Measurements from ENCODE around the gene KRT35. TPM values are rescaled to one million over a fixed set of nuclear protein-coding genes. Genes with fewer than 3 reads are reported as not detected.

KRT35 gene
- total and polyA plus RNA-seq, 2 of the 13 experiments (the other 11 are each of a cell fraction or from before 2014, with no cell fraction given), result not detected

GRCh38 chr17:41530062-41531048, 49.4 kb upstream of the KRT35 start (continued):
- TF ChIP-seq KLF11 (CRISPR knock-in tag; IDR thresholded peaks at IDR 0.05) (no peak), SP140L (CRISPR knock-in tag; IDR thresholded peaks at IDR 0.05; ENCODE audit: borderline replicate concordance) (no peak), EP300 (IDR thresholded peaks at IDR 0.05; ENCODE audit: low read depth in 2 of 2, low read length in 2 of 2) (peak in 1 of 2 experiments; percentile 35; a peak in 1 of 4 replicates), EP300 (CRISPR knock-in tag; IDR thresholded peaks at IDR 0.05; ENCODE audit: borderline replicate concordance) (no peak), ZBTB42 (CRISPR knock-in tag; IDR thresholded peaks at IDR 0.05) (no peak), HNF4G (IDR thresholded peaks at IDR 0.05; ENCODE audit: borderline replicate concordance, low read depth, low read length) (no peak), HNF4G (CRISPR knock-in tag; IDR thresholded peaks at IDR 0.05; ENCODE audit: borderline replicate concordance, low read depth) (no peak), ZNF180 (CRISPR knock-in tag; IDR thresholded peaks at IDR 0.05; ENCODE audit: borderline replicate concordance, low read depth) (no peak), GPN1 (CRISPR knock-in tag; IDR thresholded peaks at IDR 0.05; ENCODE audit: borderline replicate concordance) (no peak), FOXC1 (CRISPR knock-in tag; IDR thresholded peaks at IDR 0.05; ENCODE audit: borderline replicate concordance) (no peak), BRCA1 (CRISPR knock-in tag; IDR thresholded peaks at IDR 0.05) (no peak), ZBTB38 (CRISPR knock-in tag; IDR thresholded peaks at IDR 0.05) (no peak), CCDC6 (CRISPR knock-in tag; IDR thresholded peaks at IDR 0.05) (no peak), DMAP1 (CRISPR knock-in tag; IDR thresholded peaks at IDR 0.05) (no peak), ZNF660 (CRISPR knock-in tag; IDR thresholded peaks at IDR 0.05; ENCODE audit: borderline replicate concordance, low read depth) (no peak), ZNF354B (CRISPR knock-in tag; IDR thresholded peaks at IDR 0.05) (no peak), ATRX (CRISPR knock-in tag; IDR thresholded peaks at IDR 0.05; ENCODE audit: borderline replicate concordance) (no peak), PHF21A (CRISPR knock-in tag; IDR thresholded peaks at IDR 0.05) (no peak; the same call in 1 of the 2 replicates), ZNF589 (CRISPR knock-in tag; conservative IDR thresholded peaks at IDR 0.05) (no peak), PRDM10 (CRISPR knock-in tag; IDR thresholded peaks at IDR 0.05; ENCODE audit: low read depth) (no peak), SPEN (CRISPR knock-in tag; IDR thresholded peaks at IDR 0.05; ENCODE audit: low read depth) (no peak), TCF7L2 (IDR thresholded peaks at IDR 0.05; ENCODE audit: low read depth, low read length) (no peak), DPF2 (CRISPR knock-in tag; IDR thresholded peaks at IDR 0.05; ENCODE audit: borderline replicate concordance, low read depth) (no peak), GTF2F1 (IDR thresholded peaks at IDR 0.05; ENCODE audit: low read length) (no peak), ZNF878 (CRISPR knock-in tag; IDR thresholded peaks at IDR 0.05) (no peak), ZKSCAN8 (CRISPR knock-in tag; IDR thresholded peaks at IDR 0.05; ENCODE audit: borderline replicate concordance) (no peak)
- TF ChIP-seq, protein P1, sequence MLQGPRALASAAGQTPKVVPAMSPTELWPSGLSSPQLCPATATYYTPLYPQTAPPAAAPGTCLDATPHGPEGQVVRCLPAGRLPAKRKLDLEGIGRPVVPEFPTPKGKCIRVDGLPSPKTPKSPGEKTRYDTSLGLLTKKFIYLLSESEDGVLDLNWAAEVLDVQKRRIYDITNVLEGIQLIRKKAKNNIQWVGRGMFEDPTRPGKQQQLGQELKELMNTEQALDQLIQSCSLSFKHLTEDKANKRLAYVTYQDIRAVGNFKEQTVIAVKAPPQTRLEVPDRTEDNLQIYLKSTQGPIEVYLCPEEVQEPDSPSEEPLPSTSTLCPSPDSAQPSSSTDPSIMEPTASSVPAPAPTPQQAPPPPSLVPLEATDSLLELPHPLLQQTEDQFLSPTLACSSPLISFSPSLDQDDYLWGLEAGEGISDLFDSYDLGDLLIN (CRISPR knock-in tag; IDR thresholded peaks at IDR 0.05; ENCODE audit: borderline replicate concordance), result no peak
